GM12878 (cell line): ENCODE measurements around the gene FMNL2. TPM values are rescaled to one million over a fixed set of nuclear protein-coding genes. Genes with fewer than 3 reads are reported as not detected.

ENCODE experiments used
- ATAC-seq: fragments of 200-7000 bp; cut with Tn5 transposase; 3 replicates; pipeline ENCODE4 v1.9.1; 2020; ENCODE audit warnings: mild to moderate bottlenecking, moderate library complexity
- BruUV-seq: library from RNA; stranded (reverse); fragments of 400-500 nt; replicated peaks from 2 replicates; lab custom pipeline; 2021; lab: Mats Ljungman, UMichigan
- CTCF ChIA-PET: fragments of 300-600 bp; sonication (Branson Sonifier 250); formaldehyde crosslinking; extraction: SDS; loops from one replicate; lab custom pipeline; 2021; ENCODE audit warnings: inconsistent platforms; lab: Yijun Ruan, JAX
- POLR2A ChIA-PET: fragments of 350-600 bp; formaldehyde crosslinking; extraction: SDS; loops from one replicate; lab custom pipeline; 2021; ENCODE audit warnings: inconsistent platforms; lab: Charles Lee
- RAD21 ChIA-PET: fragments of 300-600 bp; sonication (Branson Sonifier 250); formaldehyde crosslinking; loops from one replicate; lab custom pipeline; 2023; ENCODE audit warnings: antibody characterized with exemption; ENCODE audit not compliant: unreplicated experiment; lab: Charles Lee
- SMC1A ChIA-PET: fragments of 300-600 bp; sonication (Branson Sonifier 250); formaldehyde crosslinking; loops from one replicate; lab custom pipeline; 2023; ENCODE audit not compliant: unreplicated experiment, uncharacterized antibody; lab: Charles Lee
- DNase-seq: peaks from one replicate; pipeline ENCODE4 v3.0.0-alpha.2; 2011; ENCODE audit warnings: low read depth, low spot score
- FAIRE-seq: peaks from 3 replicates; lab custom pipeline; 2011; peaks lifted over from hg19 to GRCh38; lab: Jason Lieb, UNC
- H2AFZ ChIP-seq: 2 replicates; pipeline ENCODE4 v1.6.0; 2011; ENCODE audit warnings: low read depth, low read length, control low read depth; ENCODE audit not compliant: control insufficient read depth
- H3K27ac ChIP-seq: 2 replicates; pipeline ENCODE4 v1.5.1; 2011; ENCODE audit warnings: control low read depth; ENCODE audit not compliant: control insufficient read depth, insufficient read depth
- H3K27me3 ChIP-seq, 2 experiments: replicated peaks in 1 of 2; 2 replicates each; pipeline versions ENCODE4 v1.6.0 to v1.6.1; 2011; ENCODE audit warnings: low read length in 1 of 2; ENCODE audit not compliant: control insufficient read depth in 2 of 2, insufficient read depth in 2 of 2
- H3K36me3 ChIP-seq, 2 experiments: 2 replicates each; pipeline ENCODE4 v1.5.1; 2011; ENCODE audit warnings: low read length in 1 of 2; ENCODE audit not compliant: control insufficient read depth in 2 of 2, insufficient read depth in 2 of 2
- H3K4me1 ChIP-seq: 2 replicates; pipeline ENCODE4 v1.6.1; 2011; ENCODE audit warnings: mild to moderate bottlenecking, low read length, moderate library complexity, mixed read lengths; ENCODE audit not compliant: control insufficient read depth, insufficient read depth
- H3K4me2 ChIP-seq: 2 replicates; pipeline ENCODE4 v1.6.0; 2011; ENCODE audit warnings: control low read depth; ENCODE audit not compliant: control insufficient read depth, insufficient read depth
- H3K4me3 ChIP-seq: fragments of 200-600 bp; sonication (generic); 2 replicates; pipeline ENCODE4 v1.5.1; 2016
- H3K79me2 ChIP-seq: 2 replicates; pipeline ENCODE4 v1.6.0; 2011; ENCODE audit warnings: low read length; ENCODE audit not compliant: control insufficient read depth, insufficient read depth
- H3K9ac ChIP-seq: 2 replicates; pipeline ENCODE4 v1.8.0; 2011; ENCODE audit warnings: low read length, control low read depth, mixed read lengths; ENCODE audit not compliant: control insufficient read depth, insufficient read depth
- H3K9me3 ChIP-seq: replicated peaks from 3 replicates; pipeline ENCODE4 v1.5.1; 2011; ENCODE audit warnings: mild to moderate bottlenecking, low read length; ENCODE audit not compliant: control insufficient read depth, insufficient read depth
- H4K20me1 ChIP-seq: 2 replicates; pipeline ENCODE4 v1.6.0; 2011; ENCODE audit not compliant: control insufficient read depth, insufficient read depth
- BACH1 ChIP-seq: fragments of 450-650 bp; IDR thresholded peaks from 2 replicates; pipeline ENCODE4 v1.6.1; 2017; ENCODE audit warnings: mild to moderate bottlenecking, borderline replicate concordance
- BHLHE40 ChIP-seq, 2 experiments: fragments of 450-650 bp in 1 of 2; IDR thresholded peaks; 2 replicates each; pipeline ENCODE4 v1.6.1; 2011 to 2017; ENCODE audit warnings: low read depth in 2 of 2, borderline replicate concordance in 1 of 2, improper control_type of control experiment in 1 of 2, low read length in 1 of 2, mild to moderate bottlenecking in 1 of 2
- CBFB ChIP-seq: IDR thresholded peaks from 2 replicates; pipeline ENCODE4 v1.6.1; 2016; ENCODE audit warnings: antibody characterized with exemption, low read depth
- HDAC2 ChIP-seq: fragments of 200-600 bp; sonication (generic); IDR thresholded peaks from 2 replicates; pipeline ENCODE4 v1.6.1; 2017
- NBN ChIP-seq: fragments of 450-650 bp; IDR thresholded peaks from 2 replicates; pipeline ENCODE4 v1.6.1; 2016
- RAD51 ChIP-seq: fragments of 450-650 bp; IDR thresholded peaks from 2 replicates; pipeline ENCODE4 v1.6.1; 2016; ENCODE audit warnings: moderate library complexity, mild to moderate bottlenecking, inconsistent platforms
- RB1 ChIP-seq: fragments of 450-650 bp; formaldehyde crosslinking; IDR thresholded peaks from 2 replicates; pipeline ENCODE4 v1.6.1; 2017; ENCODE audit warnings: mild to moderate bottlenecking, borderline replicate concordance
- RBBP5 ChIP-seq: fragments of 200-600 bp; sonication (generic); conservative IDR thresholded peaks from 2 replicates; pipeline ENCODE4 v1.6.1; 2016
- WRNIP1 ChIP-seq: IDR thresholded peaks from 2 replicates; pipeline ENCODE4 v1.6.1; 2011; ENCODE audit warnings: low read depth, low read length, improper control_type of control experiment, borderline replicate concordance
- ZBTB40 ChIP-seq: fragments of 450-650 bp; IDR thresholded peaks from 2 replicates; pipeline ENCODE4 v1.6.1; 2016; ENCODE audit warnings: mild to moderate bottlenecking, moderate library complexity, borderline replicate concordance
- ZNF592 ChIP-seq: fragments of 450-650 bp; IDR thresholded peaks from 2 replicates; pipeline ENCODE4 v1.6.1; 2017; ENCODE audit warnings: mild to moderate bottlenecking, moderate library complexity
- WGBS: methylation state at CpG from one replicate; pipeline ENCODE4 v1.1.6; 2016; ENCODE audit warnings: low lambda C conversion rate; ENCODE audit not compliant: insufficient replicate concordance, insufficient coverage; ENCODE audit errors: missing lambda C conversion rate; 5-methylcytosine and 5-hydroxymethylcytosine counted together
- in situ Hi-C: fragments of 300-500 bp; cut with MboI; formaldehyde crosslinking; loops from 9 replicates; pipeline ENCODE4 v1.14.3; 2018; ENCODE audit warnings: mixed read lengths
- intact Hi-C: fragments of 100-400 bp; cut with micrococcal nuclease; formaldehyde crosslinking; loops from one replicate; pipeline ENCODE4 v1.14.2; 2022; ENCODE audit not compliant: unreplicated experiment
- polyA plus RNA-seq, 11 experiments: library from polyadenylated mRNA; depleted of rRNA in 4 of 11; unstranded in 6 of 11; stranded (reverse) in 5 of 11; fragments of >200 nt; fragmentation: Nextera tagmentation in 4 of 11; fragmentation: Illumina TruSeq in 1 of 11; extraction: Ambion mirVana in 4 of 11; extraction: Trizol in 1 of 11; gene quantifications; 1 replicate in 1 of 11; 2 replicates in 10 of 11; pipeline versions ENCODE4 v1.2.1 to v1.2.3, GENCODE V29; 2011 to 2016; ENCODE audit warnings: inconsistent platforms in 2 of 11, missing spikeins in 2 of 11, low read depth in 1 of 11
- total RNA-seq, 4 experiments: library from RNA; depleted of rRNA in 3 of 4; stranded (reverse); fragments of >200 nt in 3 of 4; fragmentation: Illumina TruSeq in 1 of 4; extraction: Trizol in 1 of 4; gene quantifications; 2 replicates each; pipeline versions ENCODE4 v1.2.1 to v1.2.3, GENCODE V29; 2013 to 2021

Gene FMNL2
- total and polyA plus RNA-seq, 10 of the 15 experiments (the other 5 are each of a cell fraction or from before 2014, with no cell fraction given), result 0.13 to 9.9 (median 0.35) TPM

- no peak for DNase-seq
- 100% methylated on average over 3 of the region's 3 CpGs for WGBS
- Histone ChIP-seq H3K9me3 (no peaks in the 10 kb centered on the region), H3K79me2 (no peaks in the 10 kb centered on the region), H2AFZ (no peak overlapping the region), H4K20me1 (no peaks in the 10 kb centered on the region), H3K27ac (no peak overlapping the region), H3K4me2 (no peak overlapping the region), H3K27me3 (no peaks in the 10 kb centered on the region), H3K4me1 (no peaks in the 10 kb centered on the region), H3K36me3 (no peaks in the 10 kb centered on the region), H3K4me3 (no peak overlapping the region)
- in situ Hi-C loops, result no loop called here
- RAD21 ChIA-PET, result no interaction called here
- SMC1A ChIA-PET, result interaction anchor here (0.8 kb wide), 1 partner anchor 9 kb away, joined by 4 read pairs; no protein-coding TSS in a partner anchor
- intact Hi-C loops, result no loop called here
- POLR2A ChIA-PET, result no interaction called here
- CTCF ChIA-PET, result no interaction called here
- no peak for ATAC-seq
- no peak for FAIRE-seq
- TF ChIP-seq ZNF592 (no peak), CBFB (no peak), RB1 (no peak), ZBTB40 (no peak), BHLHE40 (IDR thresholded peaks at IDR 0.05; ENCODE audit: borderline replicate concordance in 1 of 2, low read depth in 2 of 2, low read length in 1 of 2) (no peak), RAD51 (no peak), WRNIP1 (no peak), NBN (no peak), RBBP5 (no peak), HDAC2 (no peak), BACH1 (no peak)
- TF ChIP-seq, all 136 proteins: peak for 0
- H3K9ac ChIP-seq, result no peak overlapping the region
- BruUV-seq, result no TSS peak
These were observed 287.2 kb downstream of the FMNL2 start for GRCh38 chr2:152622219-152622618.
